SJCRH30 (cell line): ENCODE data around the gene SLC25A6. TPM values are rescaled to one million over a fixed set of nuclear protein-coding genes. Genes with fewer than 3 reads are reported as not detected.
"Not testable (repeated sequence)": the region's sequence is repeated elsewhere in the genome, so short reads cannot be mapped to it uniquely, and the experiment has no call there.

Experiments
- DNase-seq, 2 experiments: peaks; one replicate each; pipeline ENCODE4 v3.0.0-alpha.2; 2015 to 2020
- H3K27ac ChIP-seq: fragments of 250-450 bp; sonication (Bioruptor Pico); 2 replicates; pipeline ENCODE4 v1.5.1; 2020; ENCODE audit warnings: mild to moderate bottlenecking, moderate library complexity
- H3K27me3 ChIP-seq: fragments of 250-450 bp; sonication (Bioruptor Pico); 2 replicates; pipeline ENCODE4 v1.5.1; 2020; ENCODE audit warnings: mild to moderate bottlenecking, moderate library complexity
- H3K36me3 ChIP-seq: fragments of 250-450 bp; sonication (Bioruptor Pico); 2 replicates; pipeline ENCODE4 v1.5.1; 2020; ENCODE audit warnings: mild to moderate bottlenecking, moderate library complexity
- H3K4me1 ChIP-seq: fragments of 250-450 bp; sonication (Bioruptor Pico); 2 replicates; pipeline ENCODE4 v1.5.1; 2020; ENCODE audit warnings: mild to moderate bottlenecking, moderate library complexity
- H3K4me3 ChIP-seq: fragments of 250-450 bp; sonication (Bioruptor Pico); 2 replicates; pipeline ENCODE4 v1.5.1; 2020; ENCODE audit warnings: mild to moderate bottlenecking, moderate library complexity
- H3K9me3 ChIP-seq: fragments of 250-450 bp; sonication (Bioruptor Pico); replicated peaks from 2 replicates; pipeline ENCODE4 v1.5.1; 2020; ENCODE audit warnings: mild to moderate bottlenecking, moderate library complexity
- total RNA-seq: library from RNA; depleted of rRNA; stranded (reverse); fragments of >200 nt; shearing (Covaris generic); gene quantifications from 2 replicates; pipeline ENCODE4 v1.2.3, GENCODE V29; 2014

SLC25A6 gene
- total RNA-seq, 1 experiment from 2014 or later = 374 TPM

- H3K27me3 ChIP-seq = no peaks in the 10 kb centered on the region
- no peak overlapping the region for H3K4me3 ChIP-seq
- H3K27ac ChIP-seq = no peak overlapping the region
- no peaks in the 10 kb centered on the region for H3K4me1 ChIP-seq
- no peak for DNase-seq
- H3K36me3 ChIP-seq = peaks cover 56% of the 10 kb centered on the region
- peaks cover 12% of the 10 kb centered on the region for H3K9me3 ChIP-seq
These were observed 27.8 kb upstream of the SLC25A6 start for GRCh38 chrX:1419545-1420355.

- Histone ChIP-seq H3K36me3 (peaks cover 55% of the 10 kb centered on the region), H3K9me3 (peaks cover 12% of the 10 kb centered on the region), H3K27ac (no peak overlapping the region), H3K4me3 (no peak overlapping the region), H3K4me1 (no peaks in the 10 kb centered on the region), H3K27me3 (no peaks in the 10 kb centered on the region)
- DNase-seq = no peak
These were observed 27.1 kb upstream of the SLC25A6 start for GRCh38 chrX:1418901-1419544.

GRCh38 chrX:1417921-1418771 lies 26.2 kb upstream of the SLC25A6 start:
- no peaks in the 10 kb centered on the region for H3K4me1 ChIP-seq
- H3K9me3 ChIP-seq = peaks cover 10% of the 10 kb centered on the region
- H3K4me3 ChIP-seq = no peak overlapping the region
- no peak overlapping the region for H3K27ac ChIP-seq
- H3K36me3 ChIP-seq = peaks cover 59% of the 10 kb centered on the region
- H3K27me3 ChIP-seq = no peaks in the 10 kb centered on the region
- DNase-seq = no peak

GRCh38 chrX:1416965-1417760 lies 25.2 kb upstream of the SLC25A6 start:
- Histone ChIP-seq H3K27me3 (no peaks in the 10 kb centered on the region), H3K4me3 (no peak overlapping the region), H3K9me3 (peaks cover 5% of the 10 kb centered on the region), H3K36me3 (peaks cover 57% of the 10 kb centered on the region), H3K4me1 (no peaks in the 10 kb centered on the region), H3K27ac (no peak overlapping the region)
- no peak for DNase-seq

DNA sequence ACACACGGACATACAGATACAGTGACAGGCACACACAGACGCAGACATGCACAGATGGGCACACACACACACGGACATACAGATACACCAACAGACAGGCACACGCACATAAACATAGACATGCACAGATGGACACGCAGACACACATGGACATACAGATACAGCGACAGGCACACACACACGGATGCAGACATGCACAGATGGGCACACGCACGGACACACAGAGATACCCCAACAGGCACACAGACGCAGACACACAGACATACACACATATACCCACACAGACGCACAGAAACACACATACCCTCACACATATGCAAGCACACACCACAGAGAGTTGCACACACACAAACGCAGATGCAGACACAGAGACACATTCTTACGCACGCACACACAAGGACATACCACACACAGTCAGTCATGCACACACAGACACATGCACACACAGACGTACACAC lies 24.4 kb upstream of the SLC25A6 start:
- Histone ChIP-seq H3K27me3 (no peaks in the 10 kb centered on the region), H3K36me3 (peaks cover 52% of the 10 kb centered on the region), H3K4me3 (no peak overlapping the region), H3K4me1 (no peaks in the 10 kb centered on the region), H3K9me3 (no peaks in the 10 kb centered on the region), H3K27ac (no peak overlapping the region)
- DNase-seq = no peak

DNA sequence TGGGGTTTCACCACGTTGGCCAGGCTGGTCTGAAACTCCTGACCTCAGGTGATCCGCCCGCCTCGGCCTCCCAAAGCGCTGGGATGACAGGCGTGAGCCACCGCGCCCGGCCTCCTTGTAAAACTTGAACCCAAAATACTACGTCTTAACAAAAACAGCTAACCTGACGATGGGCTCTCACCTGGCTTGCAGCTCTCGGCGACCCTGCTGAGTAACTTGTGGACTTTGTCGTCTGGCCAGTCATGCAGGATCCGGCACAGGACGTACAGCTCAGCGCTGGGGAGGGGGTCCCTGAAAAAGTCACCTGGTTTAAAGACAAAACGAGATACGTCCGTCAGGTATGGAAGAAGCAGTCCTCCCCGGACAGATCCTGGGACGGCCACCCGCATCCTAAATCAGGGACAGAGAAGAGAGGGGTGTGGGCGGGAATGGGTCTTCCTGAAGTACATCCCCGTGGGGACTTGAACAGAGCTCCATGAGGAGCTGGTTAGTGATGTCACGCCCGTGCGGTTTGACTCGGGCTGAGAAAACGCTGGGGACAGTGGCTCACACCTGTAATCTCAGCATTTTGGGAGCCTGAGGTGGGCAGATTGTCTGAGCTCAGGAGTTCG lies 20.7 kb upstream of the SLC25A6 start:
- Histone ChIP-seq H3K4me3 (no peak overlapping the region), H3K27ac (no peak overlapping the region), H3K27me3 (no peaks in the 10 kb centered on the region), H3K36me3 (peaks cover 43% of the 10 kb centered on the region), H3K9me3 (no peaks in the 10 kb centered on the region), H3K4me1 (no peaks in the 10 kb centered on the region)
- DNase-seq = no peak

- DNase-seq = no peak
These were observed 19.4 kb upstream of the SLC25A6 start for GRCh38 chrX:1411326-1411725.

GRCh38 chrX:1407035-1407434 lies 15.1 kb upstream of the SLC25A6 start:
- no peaks in the 10 kb centered on the region for H3K4me1 ChIP-seq
- H3K27ac ChIP-seq = no peak overlapping the region
- no peak for DNase-seq
- no peak overlapping the region for H3K4me3 ChIP-seq
- peaks cover 42% of the 10 kb centered on the region for H3K36me3 ChIP-seq
- no peaks in the 10 kb centered on the region for H3K9me3 ChIP-seq
- H3K27me3 ChIP-seq = no peaks in the 10 kb centered on the region

More at GRCh38 chrX:1411326-1411725, 19.4 kb upstream of the SLC25A6 start:
- Histone ChIP-seq H3K9me3 (no peaks in the 10 kb centered on the region), H3K27ac (no peak overlapping the region), H3K27me3 (no peaks in the 10 kb centered on the region), H3K4me3 (no peak overlapping the region), H3K36me3 (peaks cover 45% of the 10 kb centered on the region), H3K4me1 (no peaks in the 10 kb centered on the region)

- H3K27me3 ChIP-seq, H3K4me1 ChIP-seq, H3K4me3 ChIP-seq, H3K9me3 ChIP-seq, DNase-seq, H3K27ac ChIP-seq: not testable (repeated sequence)
- peaks cover 39% of the 10 kb centered on the region for H3K36me3 ChIP-seq
These were observed 13.9 kb upstream of the SLC25A6 start for GRCh38 chrX:1405769-1406168.

DNA sequence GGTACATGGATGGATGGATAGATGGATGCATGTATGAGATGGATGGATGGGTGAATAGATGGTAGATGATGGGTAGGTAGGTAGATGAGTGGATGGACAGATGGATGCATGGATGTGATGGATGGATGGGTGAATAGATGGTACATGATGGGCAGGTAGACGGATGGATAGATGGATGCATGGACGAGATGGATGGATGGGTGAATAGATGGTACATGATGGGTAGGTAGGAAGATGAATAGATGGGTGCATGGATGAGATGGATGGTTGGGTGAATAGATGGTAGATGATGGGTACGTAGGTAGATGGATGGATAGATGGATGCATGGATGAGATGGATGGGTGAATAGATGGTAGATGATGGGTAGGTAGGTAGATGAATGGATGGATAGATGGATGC lies 12.0 kb upstream of the SLC25A6 start:
- DNase-seq, H3K27me3 ChIP-seq, H3K4me1 ChIP-seq, H3K9me3 ChIP-seq, H3K27ac ChIP-seq, H3K4me3 ChIP-seq: not testable (repeated sequence)
- peaks cover 50% of the 10 kb centered on the region for H3K36me3 ChIP-seq

DNA sequence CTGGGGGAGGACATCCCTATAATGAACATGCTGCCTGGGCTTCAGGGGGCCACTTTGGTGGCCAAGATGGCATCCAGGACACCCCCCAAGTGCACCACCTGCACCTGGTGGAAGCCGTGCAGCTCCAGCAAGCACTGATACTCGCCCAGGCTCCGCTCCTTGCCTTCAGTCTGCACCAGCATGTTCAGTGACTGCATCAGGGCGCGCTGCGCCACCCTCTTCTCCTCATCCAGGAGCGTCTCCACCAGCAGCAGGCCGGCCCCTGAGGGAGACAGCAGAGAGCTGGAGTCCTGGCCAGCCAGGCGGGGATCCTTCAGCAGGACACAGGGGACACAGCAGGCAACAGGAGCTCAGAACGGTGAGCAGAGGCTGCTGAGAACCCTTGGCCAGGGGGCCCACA lies 11.3 kb upstream of the SLC25A6 start:
- Histone ChIP-seq H3K4me1 (no peaks in the 10 kb centered on the region), H3K27me3 (no peaks in the 10 kb centered on the region), H3K27ac (no peak overlapping the region), H3K36me3 (peaks cover 53% of the 10 kb centered on the region), H3K9me3 (no peaks in the 10 kb centered on the region), H3K4me3 (no peak overlapping the region)
- DNase-seq = no peak

DNA sequence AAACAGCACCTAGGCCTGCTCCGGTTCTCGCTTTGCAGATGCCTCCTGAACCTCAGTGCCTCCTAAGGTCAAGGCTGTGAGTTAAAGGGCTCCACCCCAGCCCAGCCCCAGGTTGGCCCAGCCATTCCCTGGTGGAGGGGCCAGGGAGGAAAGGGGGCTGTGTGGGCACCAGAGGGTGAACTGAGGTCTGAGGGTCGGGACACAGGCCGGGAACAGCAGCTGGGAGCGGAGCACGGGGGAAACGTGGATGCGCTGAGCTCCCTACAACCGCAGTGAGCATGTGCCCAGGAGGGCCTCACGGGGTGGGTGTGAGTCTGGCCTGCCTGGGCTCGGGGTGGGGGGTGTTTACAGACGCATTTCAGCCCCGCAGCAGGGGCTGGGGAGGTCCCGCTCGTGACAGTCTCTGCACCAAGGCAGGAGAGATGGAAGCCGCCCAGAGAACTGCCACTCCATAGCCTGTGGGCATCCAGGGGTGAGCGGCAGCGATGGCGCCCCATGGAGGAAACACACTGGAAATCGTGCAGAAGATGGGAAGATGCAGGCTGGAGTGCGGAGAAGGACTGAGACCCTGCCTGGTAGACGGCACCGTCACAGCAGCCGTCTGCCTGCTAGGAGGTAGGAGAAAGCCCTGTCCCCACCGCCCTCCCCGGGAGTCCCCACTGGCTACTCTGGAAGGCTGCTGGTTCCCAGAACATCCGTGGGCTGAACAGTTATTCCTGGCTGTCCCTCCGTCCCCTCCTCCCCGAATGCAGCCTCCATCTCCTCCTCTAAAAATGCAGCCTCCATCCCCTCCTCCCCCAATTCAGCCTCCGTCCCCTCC lies 9.9 kb upstream of the SLC25A6 start:
- no peaks in the 10 kb centered on the region for H3K4me1 ChIP-seq
- H3K36me3 ChIP-seq = peaks cover 49% of the 10 kb centered on the region
- no peak overlapping the region for H3K4me3 ChIP-seq
- no peaks in the 10 kb centered on the region for H3K9me3 ChIP-seq
- H3K27me3 ChIP-seq = no peaks in the 10 kb centered on the region
- DNase-seq = no peak
- H3K27ac ChIP-seq = no peak overlapping the region

- DNase-seq = no peak
- no peak overlapping the region for H3K4me3 ChIP-seq
- peaks cover 54% of the 10 kb centered on the region for H3K36me3 ChIP-seq
- no peaks in the 10 kb centered on the region for H3K27me3 ChIP-seq
- H3K4me1 ChIP-seq = no peaks in the 10 kb centered on the region; the same call in 1 of the 2 replicates
- H3K9me3 ChIP-seq = no peaks in the 10 kb centered on the region
- H3K27ac ChIP-seq = no peak overlapping the region
These were observed 9.0 kb upstream of the SLC25A6 start for GRCh38 chrX:1400742-1401471.
